Measurements from ENCODE around the gene RNGTT.

RNGTT gene

GRCh38 chr6:88810089-88810488, 153.3 kb downstream of the RNGTT start:
- TF ChIP-seq RAD21 (IDR thresholded peaks at IDR 0.05; ENCODE audit: low read depth) (no peak), ZBTB7A (IDR thresholded peaks at IDR 0.05; ENCODE audit: low read depth) (no peak)

- TF ChIP-seq CEBPB (IDR thresholded peaks at IDR 0.05) (no peak), YY1 (IDR thresholded peaks at IDR 0.05; ENCODE audit: low read depth) (no peak), CREB1 (IDR thresholded peaks at IDR 0.05; ENCODE audit: low read depth) (no peak), ZBTB7A (IDR thresholded peaks at IDR 0.05; ENCODE audit: low read depth) (no peak), NFIC (IDR thresholded peaks at IDR 0.05) (no peak), RAD21 (IDR thresholded peaks at IDR 0.05; ENCODE audit: low read depth) (no peak)
These were observed 155.0 kb downstream of the RNGTT start for GRCh38 chr6:88808381-88808780.

GRCh38 chr6:88807622-88808021, 155.8 kb downstream of the RNGTT start:
- TF ChIP-seq ZBTB7A (IDR thresholded peaks at IDR 0.05; ENCODE audit: low read depth) (no peak), MAX (IDR thresholded peaks at IDR 0.05) (no peak), TEAD4 (IDR thresholded peaks at IDR 0.05) (no peak), TAF1 (IDR thresholded peaks at IDR 0.05; ENCODE audit: low read depth) (no peak), REST (IDR thresholded peaks at IDR 0.05; ENCODE audit: low read depth) (no peak), CREB1 (IDR thresholded peaks at IDR 0.05; ENCODE audit: low read depth) (no peak), EGR1 (IDR thresholded peaks at IDR 0.05) (no peak), FOXM1 (IDR thresholded peaks at IDR 0.05; ENCODE audit: borderline replicate concordance, low read depth) (no peak), RAD21 (IDR thresholded peaks at IDR 0.05; ENCODE audit: low read depth) (no peak), NFIC (IDR thresholded peaks at IDR 0.05) (no peak)

- TF ChIP-seq ZBTB7A (IDR thresholded peaks at IDR 0.05; ENCODE audit: low read depth) = no peak
- TF ChIP-seq TEAD4 (IDR thresholded peaks at IDR 0.05) = no peak
- no peak for TF ChIP-seq USF1 (IDR thresholded peaks at IDR 0.05)
- TF ChIP-seq CREB1 (IDR thresholded peaks at IDR 0.05; ENCODE audit: low read depth) = no peak
- no peak for TF ChIP-seq FOXM1 (IDR thresholded peaks at IDR 0.05; ENCODE audit: borderline replicate concordance, low read depth)
- no peak for TF ChIP-seq CEBPB (IDR thresholded peaks at IDR 0.05)
- no peak for TF ChIP-seq EGR1 (IDR thresholded peaks at IDR 0.05)
- no peak for TF ChIP-seq YY1 (IDR thresholded peaks at IDR 0.05; ENCODE audit: low read depth)
- no peak for TF ChIP-seq NFIC (IDR thresholded peaks at IDR 0.05)
- no peak for TF ChIP-seq MAX (IDR thresholded peaks at IDR 0.05)
- no peak for TF ChIP-seq TCF12 (IDR thresholded peaks at IDR 0.05; ENCODE audit: low read depth)
- no peak for TF ChIP-seq TAF1 (IDR thresholded peaks at IDR 0.05; ENCODE audit: low read depth)
- no peak for TF ChIP-seq RAD21 (IDR thresholded peaks at IDR 0.05; ENCODE audit: low read depth)
- TF ChIP-seq EP300 (IDR thresholded peaks at IDR 0.05; ENCODE audit: borderline replicate concordance) = no peak
- no peak for TF ChIP-seq REST (IDR thresholded peaks at IDR 0.05; ENCODE audit: low read depth)
These were observed 156.7 kb downstream of the RNGTT start for GRCh38 chr6:88806728-88807127.

GRCh38 chr6:88804701-88805100, 158.7 kb downstream of the RNGTT start:
- no peak for TF ChIP-seq CREB1 (IDR thresholded peaks at IDR 0.05; ENCODE audit: low read depth)
- TF ChIP-seq EP300 (IDR thresholded peaks at IDR 0.05; ENCODE audit: borderline replicate concordance) = no peak
- TF ChIP-seq TCF12 (IDR thresholded peaks at IDR 0.05; ENCODE audit: low read depth) = no peak
- no peak for TF ChIP-seq RAD21 (IDR thresholded peaks at IDR 0.05; ENCODE audit: low read depth)
- no peak for TF ChIP-seq TAF1 (IDR thresholded peaks at IDR 0.05; ENCODE audit: low read depth)
- no peak for TF ChIP-seq YY1 (IDR thresholded peaks at IDR 0.05; ENCODE audit: low read depth)
- no peak for TF ChIP-seq MAX (IDR thresholded peaks at IDR 0.05)
- no peak for TF ChIP-seq NFIC (IDR thresholded peaks at IDR 0.05)
- no peak for TF ChIP-seq USF1 (IDR thresholded peaks at IDR 0.05)
- no peak for TF ChIP-seq EGR1 (IDR thresholded peaks at IDR 0.05)
- no peak for TF ChIP-seq CEBPB (IDR thresholded peaks at IDR 0.05)
- TF ChIP-seq REST (IDR thresholded peaks at IDR 0.05; ENCODE audit: low read depth) = no peak
- TF ChIP-seq TEAD4 (IDR thresholded peaks at IDR 0.05) = no peak
- TF ChIP-seq FOXM1 (IDR thresholded peaks at IDR 0.05; ENCODE audit: borderline replicate concordance, low read depth) = no peak
- TF ChIP-seq ZBTB7A (IDR thresholded peaks at IDR 0.05; ENCODE audit: low read depth) = no peak

All from Ishikawa (cell line).